HG02973 (cell line): ENCODE measurements around the gene ARAP2.

ENCODE experiments used
- ATAC-seq: cut with Tn5 transposase; IDR thresholded peaks from one replicate; pipeline ENCODE4 v1.9.1; 2021; ENCODE audit warnings: moderate library complexity; ENCODE audit not compliant: unreplicated experiment

ARAP2 gene

DNA sequence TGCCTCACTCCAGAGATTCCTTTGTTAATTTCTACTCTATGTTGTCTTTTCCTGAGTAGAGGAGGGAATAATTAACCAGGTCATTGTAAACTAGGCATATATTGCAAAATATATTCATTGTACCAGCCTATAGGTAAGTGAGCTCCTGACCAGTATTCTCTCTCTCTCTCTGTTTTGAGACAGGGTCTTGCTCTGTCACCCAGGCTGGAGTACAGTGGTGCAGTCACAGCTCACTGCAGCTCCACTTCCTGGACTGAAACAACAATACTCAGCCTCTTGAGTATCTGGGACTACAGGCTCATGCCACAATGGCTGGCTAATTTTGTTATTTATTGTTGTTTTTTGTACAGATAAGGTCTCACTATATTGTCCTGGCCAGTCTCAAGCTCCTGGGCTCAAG lies 198.3 kb downstream of the ARAP2 start:
- no peak for ATAC-seq

DNA sequence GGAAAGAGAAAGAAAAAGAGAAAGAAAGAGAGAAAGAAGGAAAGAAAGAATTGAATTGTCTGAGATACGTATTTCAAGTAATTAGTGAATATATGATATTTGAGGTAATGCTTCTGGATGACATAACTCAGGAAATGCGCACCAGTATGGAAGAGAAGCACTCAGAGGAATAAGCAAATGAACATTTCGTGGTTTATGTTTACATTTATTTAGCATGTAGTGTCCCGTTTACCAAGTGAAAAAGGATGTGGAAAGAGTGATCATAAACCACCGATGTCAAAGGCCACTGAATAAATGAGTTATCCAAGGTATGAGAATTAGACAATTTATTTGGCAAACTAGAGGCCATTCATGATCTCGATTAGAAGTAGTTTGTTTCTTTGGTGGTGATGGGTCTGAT lies 200.4 kb downstream of the ARAP2 start:
- ATAC-seq = no peak

DNA sequence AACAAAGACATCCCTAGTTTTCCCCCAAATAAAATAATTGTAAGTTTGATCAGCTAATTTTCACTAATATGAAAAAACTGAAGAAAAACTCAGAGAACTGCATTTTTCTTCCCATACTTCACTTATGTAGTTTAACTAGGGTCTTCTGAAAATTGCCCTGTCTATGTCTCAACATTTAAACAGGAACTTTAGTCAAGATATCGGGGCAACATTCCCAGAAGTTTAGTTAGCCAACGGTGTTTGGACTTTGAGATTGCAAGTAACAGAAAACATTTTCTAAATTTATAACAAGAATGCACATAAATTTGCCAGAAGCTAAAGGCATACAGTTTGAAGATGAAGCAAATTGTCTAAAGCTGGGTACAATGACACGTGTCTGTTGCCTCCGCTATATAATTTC lies 201.1 kb downstream of the ARAP2 start:
- no peak for ATAC-seq

- no peak for ATAC-seq
These were observed 202.0 kb downstream of the ARAP2 start for GRCh38 chr4:36042122-36042970.

DNA sequence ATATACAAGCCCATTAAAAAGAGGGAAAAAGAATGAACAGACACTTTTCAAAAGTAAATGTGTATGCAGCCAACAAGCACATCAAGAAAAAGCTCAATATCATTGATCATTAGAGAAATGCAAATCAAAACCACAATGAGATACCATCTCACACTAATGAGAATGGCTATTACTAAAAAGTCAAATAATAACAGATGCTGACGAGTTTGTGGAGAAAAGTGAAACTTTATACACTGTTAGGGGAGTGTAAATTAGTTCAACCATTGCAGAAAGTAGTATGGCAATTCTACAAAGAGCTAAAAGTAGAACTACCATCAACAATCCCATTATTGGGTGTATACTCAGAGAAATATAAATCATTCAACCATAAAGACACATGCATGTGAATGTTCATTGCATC lies 203.0 kb downstream of the ARAP2 start:
- ATAC-seq = no peak

GRCh38 chr4:36039026-36039425 lies 205.3 kb downstream of the ARAP2 start:
- ATAC-seq = no peak

- ATAC-seq = no peak
These were observed 205.8 kb downstream of the ARAP2 start for GRCh38 chr4:36038491-36038890.

GRCh38 chr4:36037127-36037526 lies 207.2 kb downstream of the ARAP2 start:
- ATAC-seq = no peak

GRCh38 chr4:36029951-36030350 lies 214.4 kb downstream of the ARAP2 start:
- no peak for ATAC-seq

DNA sequence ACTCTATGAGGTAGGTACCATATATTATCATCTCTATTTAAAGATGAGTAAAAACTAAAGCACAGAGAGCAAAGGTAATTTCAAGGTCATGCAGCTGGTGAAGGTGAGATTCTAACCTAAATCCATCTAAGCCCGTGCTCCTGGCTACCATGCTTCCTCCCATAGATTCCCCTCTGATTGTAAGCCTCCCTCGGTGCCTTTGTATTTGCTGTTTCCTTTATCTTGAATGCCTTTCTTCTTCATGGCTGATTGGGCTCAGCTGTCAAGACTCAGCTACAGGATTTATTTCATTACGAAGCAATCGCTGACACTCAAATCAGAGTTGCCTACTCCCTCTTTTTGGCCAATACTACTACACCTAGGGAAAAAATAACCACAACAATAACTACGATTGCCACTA lies 217.1 kb downstream of the ARAP2 start:
- no peak for ATAC-seq

DNA sequence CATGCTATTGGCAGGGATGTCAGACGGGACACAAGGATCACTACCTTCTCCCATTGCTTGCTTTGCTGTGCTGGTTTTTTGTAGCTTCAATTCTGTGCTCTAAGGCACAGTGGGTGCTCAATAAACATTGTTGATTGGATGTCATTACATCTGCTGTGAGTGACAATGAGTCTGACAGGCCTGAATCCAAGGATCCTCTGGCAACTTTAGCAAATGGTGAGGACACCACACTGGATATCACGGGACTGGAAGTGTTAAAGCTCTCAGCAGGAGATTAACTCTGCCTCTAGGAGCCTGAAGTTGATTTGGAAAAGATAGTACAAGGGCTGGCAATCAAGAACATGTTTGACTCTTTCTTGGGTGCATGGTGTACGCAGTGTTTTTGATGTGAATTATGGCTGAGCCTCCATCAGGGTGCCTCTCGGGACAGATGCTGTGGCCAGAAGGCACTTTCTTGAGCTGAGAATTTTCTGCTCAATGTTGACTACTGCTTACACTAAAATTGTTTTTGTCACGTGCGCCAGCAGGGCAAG lies 217.9 kb downstream of the ARAP2 start:
- no peak for ATAC-seq

GRCh38 chr4:36024901-36025660 lies 219.2 kb downstream of the ARAP2 start:
- ATAC-seq = no peak

DNA sequence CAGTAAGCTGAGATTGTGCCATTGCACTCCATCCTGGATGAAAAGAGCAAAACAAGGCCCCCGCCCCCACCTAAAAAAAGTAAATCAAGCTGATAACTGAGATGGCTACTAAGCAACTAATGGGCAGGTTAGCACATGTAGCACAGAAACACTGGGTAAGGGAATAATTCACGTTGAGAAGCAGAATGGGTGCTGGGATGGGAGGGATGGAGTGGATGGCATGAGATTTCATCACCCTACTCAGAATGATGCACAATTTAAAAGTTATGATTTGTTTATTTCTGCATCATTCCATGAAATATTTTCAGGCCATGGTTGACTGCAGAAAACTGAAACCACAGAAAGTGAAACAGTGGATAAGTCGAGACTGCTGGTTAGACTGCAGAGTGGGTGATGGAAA lies 224.0 kb downstream of the ARAP2 start:
- ATAC-seq = no peak
